ENCODE measurements around the gene ACTL10. TPM values are rescaled to one million over a fixed set of nuclear protein-coding genes. Genes with fewer than 3 reads are reported as not detected.
"Not testable (repeated sequence)": the region's sequence is repeated elsewhere in the genome, so short reads cannot be mapped to it uniquely, and the experiment has no call there.

The ACTL10 gene
- total and polyA plus RNA-seq, 4 donors = 0.50 to 1.2 (median 0.80) TPM

GRCh38 chr20:33689973-33690372 lies 23.2 kb downstream of the ACTL10 start:
- Histone ChIP-seq H3K4me3 (ENCODE audit: low read depth, low read length) (no peak overlapping the region), H3K36me3 (ENCODE audit: control insufficient read depth, insufficient read depth, low read length) (no peaks in the 10 kb centered on the region), H3K4me1 (ENCODE audit: control insufficient read depth, insufficient read depth, low read length) (peaks cover 33% of the 10 kb centered on the region), H3K27me3 (ENCODE audit: control insufficient read depth, insufficient read depth, low read length) (no peaks in the 10 kb centered on the region), H3K27ac (ENCODE audit: low read depth, low read length) (no peak overlapping the region), H3K9me3 (ENCODE audit: control insufficient read depth, insufficient read depth, low read length) (no peaks in the 10 kb centered on the region)
- DNase-seq (ENCODE audit: low read depth in 4 of 6, low spot score in 6 of 6) = no peak
- 50% methylated on average over 2 of the region's 4 CpGs for WGBS (ENCODE audit: insufficient coverage)

- H3K27ac ChIP-seq (ENCODE audit: low read depth, low read length) = peak overlapping the region; percentile 87
Measured at GRCh38 chr20:33693289-33693688, 26.5 kb downstream of the ACTL10 start.

GRCh38 chr20:33693741-33694638 lies 27.2 kb downstream of the ACTL10 start:
- WGBS (ENCODE audit: insufficient coverage) = 26% methylated on average over 14 of the region's 17 CpGs
- Histone ChIP-seq H3K9me3 (ENCODE audit: control insufficient read depth, insufficient read depth, low read length) (no peaks in the 10 kb centered on the region), H3K27me3 (ENCODE audit: control insufficient read depth, insufficient read depth, low read length) (no peaks in the 10 kb centered on the region), H3K36me3 (ENCODE audit: control insufficient read depth, insufficient read depth, low read length) (no peaks in the 10 kb centered on the region), H3K27ac (ENCODE audit: low read depth, low read length) (peak overlapping the region; percentile 87), H3K4me1 (ENCODE audit: control insufficient read depth, insufficient read depth, low read length) (peaks cover 19% of the 10 kb centered on the region), H3K4me3 (ENCODE audit: low read depth, low read length) (no peak overlapping the region)
- peak in 4 of 6 donors; percentile 23 to 86 (median 58) for DNase-seq (ENCODE audit: low read depth in 4 of 6, low spot score in 6 of 6)

More at GRCh38 chr20:33693289-33693688, 26.5 kb downstream of the ACTL10 start:
- 63% methylated on average over 3 of the region's 5 CpGs for WGBS (ENCODE audit: insufficient coverage)
- Histone ChIP-seq H3K36me3 (ENCODE audit: control insufficient read depth, insufficient read depth, low read length) (no peaks in the 10 kb centered on the region), H3K27me3 (ENCODE audit: control insufficient read depth, insufficient read depth, low read length) (no peaks in the 10 kb centered on the region), H3K4me1 (ENCODE audit: control insufficient read depth, insufficient read depth, low read length) (peaks cover 19% of the 10 kb centered on the region), H3K4me3 (ENCODE audit: low read depth, low read length) (no peak overlapping the region), H3K9me3 (ENCODE audit: control insufficient read depth, insufficient read depth, low read length) (no peaks in the 10 kb centered on the region)
- DNase-seq (ENCODE audit: low read depth in 4 of 6, low spot score in 6 of 6) = no peak

- no peaks in the 10 kb centered on the region for H3K9me3 ChIP-seq (ENCODE audit: control insufficient read depth, insufficient read depth, low read length)
- peak overlapping the region; percentile 87 for H3K27ac ChIP-seq (ENCODE audit: low read depth, low read length)
- DNase-seq (ENCODE audit: low read depth in 4 of 6, low spot score in 6 of 6) = peak in 3 of 6 donors; percentile 8 to 70 (median 50)
- H3K4me1 ChIP-seq (ENCODE audit: control insufficient read depth, insufficient read depth, low read length) = peaks cover 19% of the 10 kb centered on the region
- no peaks in the 10 kb centered on the region for H3K36me3 ChIP-seq (ENCODE audit: control insufficient read depth, insufficient read depth, low read length)
- H3K27me3 ChIP-seq (ENCODE audit: control insufficient read depth, insufficient read depth, low read length) = no peaks in the 10 kb centered on the region
- H3K4me3 ChIP-seq (ENCODE audit: low read depth, low read length) = no peak overlapping the region
- 39% methylated on average over 5 of the region's 6 CpGs for WGBS (ENCODE audit: insufficient coverage)
Measured at GRCh38 chr20:33694639-33695012, 27.9 kb downstream of the ACTL10 start.

GRCh38 chr20:33696448-33696847 lies 29.7 kb downstream of the ACTL10 start:
- WGBS (ENCODE audit: insufficient coverage) = 91% methylated on average over 3 of the region's 4 CpGs
- no peak for DNase-seq (ENCODE audit: low read depth in 4 of 6, low spot score in 6 of 6)
- Histone ChIP-seq H3K36me3 (ENCODE audit: control insufficient read depth, insufficient read depth, low read length) (no peaks in the 10 kb centered on the region), H3K9me3 (ENCODE audit: control insufficient read depth, insufficient read depth, low read length) (no peaks in the 10 kb centered on the region), H3K27ac (ENCODE audit: low read depth, low read length) (no peak overlapping the region), H3K4me1 (ENCODE audit: control insufficient read depth, insufficient read depth, low read length) (peaks cover 19% of the 10 kb centered on the region), H3K27me3 (ENCODE audit: control insufficient read depth, insufficient read depth, low read length) (no peaks in the 10 kb centered on the region), H3K4me3 (ENCODE audit: low read depth, low read length) (no peak overlapping the region)

GRCh38 chr20:33697129-33697528 lies 30.4 kb downstream of the ACTL10 start:
- peak in 1 of 6 donors; percentile 39 for DNase-seq (ENCODE audit: low read depth in 4 of 6, low spot score in 6 of 6)
- Histone ChIP-seq H3K9me3 (ENCODE audit: control insufficient read depth, insufficient read depth, low read length) (no peaks in the 10 kb centered on the region), H3K27ac (ENCODE audit: low read depth, low read length) (no peak overlapping the region), H3K36me3 (ENCODE audit: control insufficient read depth, insufficient read depth, low read length) (no peaks in the 10 kb centered on the region), H3K27me3 (ENCODE audit: control insufficient read depth, insufficient read depth, low read length) (no peaks in the 10 kb centered on the region), H3K4me1 (ENCODE audit: control insufficient read depth, insufficient read depth, low read length) (peaks cover 19% of the 10 kb centered on the region), H3K4me3 (ENCODE audit: low read depth, low read length) (no peak overlapping the region)
- 85% methylated on average over 7 of the region's 8 CpGs for WGBS (ENCODE audit: insufficient coverage)

GRCh38 chr20:33698966-33699365 lies 32.2 kb downstream of the ACTL10 start:
- DNase-seq (ENCODE audit: low read depth in 4 of 6, low spot score in 6 of 6); H3K27me3 ChIP-seq (ENCODE audit: control insufficient read depth, insufficient read depth, low read length): not testable (repeated sequence)

GRCh38 chr20:33700696-33701441 lies 34.1 kb downstream of the ACTL10 start:
- H3K9me3 ChIP-seq (ENCODE audit: control insufficient read depth, insufficient read depth, low read length); H3K36me3 ChIP-seq (ENCODE audit: control insufficient read depth, insufficient read depth, low read length); DNase-seq (ENCODE audit: low read depth in 4 of 6, low spot score in 6 of 6); H3K27me3 ChIP-seq (ENCODE audit: control insufficient read depth, insufficient read depth, low read length); H3K27ac ChIP-seq (ENCODE audit: low read depth, low read length); H3K4me3 ChIP-seq (ENCODE audit: low read depth, low read length); H3K4me1 ChIP-seq (ENCODE audit: control insufficient read depth, insufficient read depth, low read length): not testable (repeated sequence)
- WGBS (ENCODE audit: insufficient coverage) = 97% methylated on average over 35 of the region's 45 CpGs

More at GRCh38 chr20:33698966-33699365, 32.2 kb downstream of the ACTL10 start:
- peaks cover 18% of the 10 kb centered on the region for H3K4me1 ChIP-seq (ENCODE audit: control insufficient read depth, insufficient read depth, low read length)
- H3K27ac ChIP-seq (ENCODE audit: low read depth, low read length); H3K9me3 ChIP-seq (ENCODE audit: control insufficient read depth, insufficient read depth, low read length); H3K4me3 ChIP-seq (ENCODE audit: low read depth, low read length); H3K36me3 ChIP-seq (ENCODE audit: control insufficient read depth, insufficient read depth, low read length): not testable (repeated sequence)
- WGBS (ENCODE audit: insufficient coverage) = 90% methylated on average over 2 of the region's 27 CpGs

GRCh38 chr20:33701629-33702450 lies 35.1 kb downstream of the ACTL10 start:
- 94% methylated on average over 10 of the region's 27 CpGs for WGBS (ENCODE audit: insufficient coverage)
- Histone ChIP-seq H3K4me3 (ENCODE audit: low read depth, low read length) (no peak overlapping the region), H3K4me1 (ENCODE audit: control insufficient read depth, insufficient read depth, low read length) (peaks cover 8% of the 10 kb centered on the region), H3K9me3 (ENCODE audit: control insufficient read depth, insufficient read depth, low read length) (no peaks in the 10 kb centered on the region), H3K27ac (ENCODE audit: low read depth, low read length) (no peak overlapping the region), H3K27me3 (ENCODE audit: control insufficient read depth, insufficient read depth, low read length) (no peaks in the 10 kb centered on the region), H3K36me3 (ENCODE audit: control insufficient read depth, insufficient read depth, low read length) (peaks cover 2% of the 10 kb centered on the region)
- DNase-seq (ENCODE audit: low read depth in 4 of 6, low spot score in 6 of 6) = no peak

All from spinal cord (tissue), 10 donors.